Ovary (tissue), 9 donors: ENCODE data around the gene NWD2. TPM values are rescaled to one million over a fixed set of nuclear protein-coding genes. Genes with fewer than 3 reads are reported as not detected.

Experiments
- DNase-seq, 5 donors: peaks; one replicate each; pipeline ENCODE4 v3.0.0-alpha.2; 2019 to 2020
- H3K27ac ChIP-seq, 2 donors: fragments of 200-600 bp; one replicate each; pipeline versions ENCODE4 v1.5.1 to v1.8.0; 2019 to 2022
- H3K27me3 ChIP-seq: fragments of 200-600 bp; one replicate; pipeline ENCODE4 v1.8.0; 2022
- H3K36me3 ChIP-seq: fragments of 200-600 bp; sonication (generic); one replicate; pipeline ENCODE4 v1.5.1; 2019
- H3K4me1 ChIP-seq: one replicate; pipeline ENCODE4 v1.8.1; 2013; ENCODE audit warnings: mild to moderate bottlenecking, moderate library complexity; ENCODE audit not compliant: insufficient read depth
- H3K4me3 ChIP-seq: fragments of 200-600 bp; sonication (generic); one replicate; pipeline ENCODE4 v1.5.1; 2017
- H3K9me3 ChIP-seq, 2 donors: fragments of 200-600 bp in 1 of 2; sonication (generic) in 1 of 2; one replicate each; pipeline versions ENCODE4 v1.5.1 to v1.8.1; 2013 to 2019; ENCODE audit warnings: mild to moderate bottlenecking in 1 of 2, moderate library complexity in 1 of 2
- CTCF ChIP-seq, 3 donors: fragments of 450-650 bp in 2 of 3; fragments of 200-600 bp in 1 of 3; IDR thresholded peaks; one replicate each; pipeline versions ENCODE4 v1.5.1 to v1.8.0; 2016 to 2022; ENCODE audit warnings: antibody characterized with exemption in 3 of 3, mild to moderate bottlenecking in 1 of 3
- EP300 ChIP-seq: sonication (generic); formaldehyde crosslinking; IDR thresholded peaks from one replicate; pipeline ENCODE4 v1.6.1; 2017; ENCODE audit warnings: antibody characterized with exemption
- POLR2A ChIP-seq: fragments of 450-650 bp; IDR thresholded peaks from one replicate; pipeline ENCODE4 v1.6.1; 2017; ENCODE audit warnings: antibody characterized with exemption, mild to moderate bottlenecking, moderate library complexity
- WGBS, 3 donors: extraction: QIAGEN DNeasy Blood & Tissue Kit in 1 of 3; methylation state at CpG; one replicate each; pipeline versions ENCODE4 v1.1.5 to v1.1.7; 2013 to 2017; 5-methylcytosine and 5-hydroxymethylcytosine counted together
- intact Hi-C, 4 donors: fragments of 100-400 bp; cut with DNase I; formaldehyde crosslinking; loops; one replicate each; pipeline versions ENCODE4 v1.11.0 to v1.15.1; 2022 to 2023
- polyA plus RNA-seq, 2 donors: library from polyadenylated mRNA; stranded (reverse); fragments of 200-250 nt in 1 of 2; fragments of 350-450 nt in 1 of 2; fragmentation: Illumina TruSeq in 1 of 2; extraction: RNeasy Lipid Tissue Mini Kit (QIAGEN cat#74804) in 1 of 2; gene quantifications; one replicate each; pipeline ENCODE4 v1.2.3, GENCODE V29; 2013 to 2014
- total RNA-seq, 7 donors: library from RNA; depleted of rRNA in 2 of 7; stranded (reverse); fragments of >200 nt in 2 of 7; fragmentation: NEBNext Ultra II Directional in 3 of 7; extraction: Animal tissue kit (Norgen Biotek cat#: 25700) in 3 of 7; gene quantifications; one replicate each; pipeline versions ENCODE4 v1.1.0 to v1.2.4, GENCODE V29; 2016 to 2023
- donor health status: DM: no; HTN: no; CAD: no; lungs with moderate emphysema.
- donor health status: DM: no; HTN: no; CAD: no.
- donor health status: Bipolar disorder and iron deficiency.
- donor health status: DM: yes; HTN: yes; CAD: no.
- donor health status: DM: no; HTN: no; CAD: no.
- donor health status: DM: yes; HTN: yes; CAD: no.

Gene NWD2
- total and polyA plus RNA-seq, 9 donors = 0.01 to 0.11 TPM; not detected in 7

GRCh38 chr4:37219990-37220389, 24.6 kb upstream of the NWD2 start:
- intact Hi-C loops = no loop called here
- TF ChIP-seq POLR2A (no peak), EP300 (no peak), CTCF (IDR thresholded peaks at IDR 0.05) (no peak)
- Histone ChIP-seq H3K27ac (no peak overlapping the region), H3K36me3 (no peaks in the 10 kb centered on the region), H3K9me3 (no peaks in the 10 kb centered on the region), H3K27me3 (no peaks in the 10 kb centered on the region), H3K4me1 (no peaks in the 10 kb centered on the region), H3K4me3 (no peak overlapping the region)
- DNase-seq = no peak
- WGBS, 3 donors = 19 to 39% (median 22%) methylated on average over 2 of the region's 2 CpGs

- Histone ChIP-seq H3K9me3 (no peaks in the 10 kb centered on the region), H3K4me1 (no peaks in the 10 kb centered on the region), H3K36me3 (no peaks in the 10 kb centered on the region), H3K27ac (no peak overlapping the region), H3K4me3 (no peak overlapping the region), H3K27me3 (no peaks in the 10 kb centered on the region)
- intact Hi-C loops = no loop called here
- no peak for DNase-seq
- 82 to 86% (median 83%) methylated on average over 3 of the region's 3 CpGs for WGBS, 3 donors
- TF ChIP-seq EP300 (no peak), POLR2A (no peak)
These were observed 23.9 kb upstream of the NWD2 start for GRCh38 chr4:37220685-37221084.

- Histone ChIP-seq H3K27me3 (no peaks in the 10 kb centered on the region), H3K4me1 (no peaks in the 10 kb centered on the region), H3K36me3 (no peaks in the 10 kb centered on the region), H3K9me3 (no peaks in the 10 kb centered on the region), H3K4me3 (no peak overlapping the region), H3K27ac (no peak overlapping the region)
- DNase-seq = no peak
- WGBS, 3 donors = 26 to 58% (median 45%) methylated on average over 1 of the region's 1 CpG
- TF ChIP-seq POLR2A (no peak), CTCF (IDR thresholded peaks at IDR 0.05) (no peak), EP300 (no peak)
- intact Hi-C loops = no loop called here
These were observed 20.8 kb upstream of the NWD2 start for GRCh38 chr4:37223732-37224131.

GRCh38 chr4:37224854-37225253, 19.7 kb upstream of the NWD2 start:
- Histone ChIP-seq H3K27me3 (no peaks in the 10 kb centered on the region), H3K4me1 (no peaks in the 10 kb centered on the region), H3K9me3 (no peaks in the 10 kb centered on the region), H3K27ac (no peak overlapping the region), H3K36me3 (no peaks in the 10 kb centered on the region), H3K4me3 (no peak overlapping the region)
- DNase-seq = no peak
- TF ChIP-seq EP300 (no peak), POLR2A (no peak), CTCF (IDR thresholded peaks at IDR 0.05) (no peak)
- intact Hi-C loops = no loop called here
- WGBS, 3 donors = 33 to 42% (median 39%) methylated on average over 4 of the region's 4 CpGs

GRCh38 chr4:37225778-37226177, 18.8 kb upstream of the NWD2 start:
- DNase-seq = no peak
- intact Hi-C loops = no loop called here
- Histone ChIP-seq H3K4me1 (no peaks in the 10 kb centered on the region), H3K27ac (no peak overlapping the region), H3K36me3 (no peaks in the 10 kb centered on the region), H3K27me3 (no peaks in the 10 kb centered on the region), H3K9me3 (no peaks in the 10 kb centered on the region), H3K4me3 (no peak overlapping the region)
- no peak for TF ChIP-seq EP300
- TF ChIP-seq CTCF (IDR thresholded peaks at IDR 0.05) = no peak
- no peak for TF ChIP-seq POLR2A
- 39 to 43% (median 39%) methylated on average over 2 of the region's 2 CpGs for WGBS, 3 donors
